Thyroid gland (tissue), 4 donors: ENCODE measurements around the gene DGKH. TPM values are rescaled to one million over a fixed set of nuclear protein-coding genes. Genes with fewer than 3 reads are reported as not detected.

ENCODE experiments used
- DNase-seq, 2 donors: peaks; one replicate each; pipeline ENCODE4 v3.0.0-alpha.2; 2019
- H3K27ac ChIP-seq, 3 donors: fragments of 200-600 bp; sonication (generic); 1 replicate in 2 of 3; 2 replicates in 1 of 3; pipeline ENCODE4 v1.5.1; 2016 to 2019; ENCODE audit warnings: mild to moderate bottlenecking in 1 of 3, moderate library complexity in 1 of 3
- H3K27me3 ChIP-seq: fragments of 200-600 bp; sonication (generic); one replicate; pipeline ENCODE4 v1.5.1; 2019
- H3K36me3 ChIP-seq, 2 donors: fragments of 200-600 bp; sonication (generic); one replicate each; pipeline ENCODE4 v1.5.1; 2016 to 2019
- H3K4me1 ChIP-seq, 2 donors: fragments of 200-600 bp; sonication (generic); one replicate each; pipeline ENCODE4 v1.5.1; 2017 to 2019
- H3K4me3 ChIP-seq, 3 donors: fragments of 200-600 bp; sonication (generic); replicated peaks in 1 of 3; 1 replicate in 2 of 3; 2 replicates in 1 of 3; pipeline ENCODE4 v1.5.1; 2016; ENCODE audit warnings: mild to moderate bottlenecking in 1 of 3
- H3K9me3 ChIP-seq: fragments of 200-600 bp; sonication (generic); one replicate; pipeline ENCODE4 v1.5.1; 2017
- CTCF ChIP-seq, 6 experiments: fragments of 200-600 bp in 3 of 6; fragments of 450-650 bp in 3 of 6; sonication (generic) in 3 of 6; IDR thresholded peaks; one replicate each; pipeline ENCODE4 v1.5.1; 2016 to 2019; ENCODE audit warnings: antibody characterized with exemption in 6 of 6, mild to moderate bottlenecking in 2 of 6, inconsistent platforms in 1 of 6, moderate library complexity in 1 of 6
- POLR2A ChIP-seq, 2 donors: fragments of 450-650 bp; IDR thresholded peaks; one replicate each; pipeline ENCODE4 v1.6.1; 2017; ENCODE audit warnings: antibody characterized with exemption in 2 of 2, mild to moderate bottlenecking in 2 of 2, moderate library complexity in 1 of 2
- WGBS, 2 donors: methylation state at CpG; one replicate each; pipeline ENCODE4 v1.1.5; 2017; 5-methylcytosine and 5-hydroxymethylcytosine counted together
- intact Hi-C: fragments of 100-400 bp; cut with DNase I; formaldehyde crosslinking; loops from one replicate; pipeline ENCODE4 v1.15.1; 2023
- small RNA-seq: library from RNA; depleted of rRNA; stranded (forward); fragments of <200 nt; gene quantifications from one replicate; pipeline ENCODE3, GENCODE V24; 2016
- total RNA-seq, 4 donors: library from RNA; depleted of rRNA; stranded (reverse); fragments of >200 nt; gene quantifications; one replicate each; pipeline ENCODE4 v1.2.3, GENCODE V29; 2016

DGKH gene
- total RNA-seq, 4 donors from 2014 or later = 7.9 to 15.9 (median 12.4) TPM

- TF ChIP-seq POLR2A (IDR thresholded peaks at IDR 0.05) (no peak), CTCF (IDR thresholded peaks at IDR 0.05) (no peak)
- WGBS, 2 donors = 56 to 72% methylated on average over 1 of the region's 1 CpG
- no peak for DNase-seq
- intact Hi-C loops = no loop called here
- Histone ChIP-seq H3K9me3 (no peaks in the 10 kb centered on the region), H3K4me1 (no peaks in the 10 kb centered on the region), H3K27ac (no peak overlapping the region), H3K27me3 (no peaks in the 10 kb centered on the region), H3K36me3 (no peaks in the 10 kb centered on the region), H3K4me3 (no peak overlapping the region)
Measured at GRCh38 chr13:42279986-42280385, 231.5 kb downstream of the DGKH start.

GRCh38 chr13:42280537-42280936 is 232.1 kb downstream of the DGKH start:
- DNase-seq = no peak
- Histone ChIP-seq H3K9me3 (no peaks in the 10 kb centered on the region), H3K4me3 (no peak overlapping the region), H3K27me3 (no peaks in the 10 kb centered on the region), H3K27ac (no peak overlapping the region), H3K36me3 (no peaks in the 10 kb centered on the region), H3K4me1 (no peaks in the 10 kb centered on the region)
- 92 to 95% methylated on average over 2 of the region's 2 CpGs for WGBS, 2 donors
- TF ChIP-seq POLR2A (IDR thresholded peaks at IDR 0.05) = no peak
- no peak for TF ChIP-seq CTCF (IDR thresholded peaks at IDR 0.05)
- intact Hi-C loops = no loop called here

GRCh38 chr13:42283574-42283973 is 235.1 kb downstream of the DGKH start:
- no peak for DNase-seq
- 81 to 90% methylated on average over 3 of the region's 3 CpGs for WGBS, 2 donors
- Histone ChIP-seq H3K27ac (no peak overlapping the region), H3K36me3 (no peaks in the 10 kb centered on the region), H3K9me3 (no peaks in the 10 kb centered on the region), H3K27me3 (no peaks in the 10 kb centered on the region), H3K4me3 (no peak overlapping the region), H3K4me1 (no peaks in the 10 kb centered on the region)
- intact Hi-C loops = no loop called here
- TF ChIP-seq CTCF (IDR thresholded peaks at IDR 0.05) (no peak), POLR2A (IDR thresholded peaks at IDR 0.05) (no peak)

GRCh38 chr13:42284068-42284467 is 235.6 kb downstream of the DGKH start:
- WGBS, 2 donors = 80 to 81% methylated on average over 3 of the region's 3 CpGs
- intact Hi-C loops = no loop called here

More at GRCh38 chr13:42284068-42284467, 235.6 kb downstream of the DGKH start:
- H3K36me3 ChIP-seq = no peaks in the 10 kb centered on the region
- H3K4me1 ChIP-seq = no peaks in the 10 kb centered on the region
- no peaks in the 10 kb centered on the region for H3K9me3 ChIP-seq
- no peak for DNase-seq
- TF ChIP-seq CTCF (IDR thresholded peaks at IDR 0.05) (no peak), POLR2A (IDR thresholded peaks at IDR 0.05) (no peak)
- no peak overlapping the region for H3K4me3 ChIP-seq
- H3K27ac ChIP-seq = no peak overlapping the region
- H3K27me3 ChIP-seq = no peaks in the 10 kb centered on the region

Small RNAs within 50 kb of the gene (small RNA-seq; reads per million reads assigned to genes)
- gene RPS28P8 = not detected

Other genes starting within 250 kb of the DGKH start
- gene VWA8, start 87.5 kb upstream of the DGKH start, total RNA-seq = 10 to 100 TPM; 27.1 to 39.7 (median 30.4) TPM
- gene AKAP11, start 223.5 kb downstream of the DGKH start, total RNA-seq = 10 to 100 TPM; 30.9 to 49.8 (median 34.7) TPM